Hematopoietic multipotent progenitor cell treated with erythropoietin and hydrocortisone succinate and interleukin-3 and kit ligand, for 4 days (in vitro differentiated cells): ENCODE results near the gene GUCA1C.

Experiments used
- DNase-seq: peaks from one replicate; pipeline ENCODE4 v3.0.0-alpha.2; 2015

GUCA1C gene

DNA sequence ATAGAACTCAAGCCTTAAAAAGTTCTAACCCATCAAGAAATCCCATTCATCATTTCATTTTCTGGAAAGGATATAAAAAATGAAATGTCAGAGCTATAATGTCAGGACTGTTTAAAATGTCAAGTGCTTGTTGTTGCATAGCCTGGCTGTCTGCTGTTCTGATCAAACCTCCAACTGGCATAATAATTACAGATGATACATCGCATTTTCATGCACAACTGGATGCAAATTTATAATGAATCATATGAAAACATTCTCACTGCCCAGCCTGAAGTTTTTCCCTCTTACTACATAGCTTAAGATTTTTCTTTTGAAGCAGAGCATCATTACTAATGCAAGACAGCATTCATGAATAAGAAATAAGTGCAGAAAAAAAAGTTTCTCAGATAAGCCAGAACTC is 46.5 kb downstream of the GUCA1C start:
- DNase-seq, result no peak

DNA sequence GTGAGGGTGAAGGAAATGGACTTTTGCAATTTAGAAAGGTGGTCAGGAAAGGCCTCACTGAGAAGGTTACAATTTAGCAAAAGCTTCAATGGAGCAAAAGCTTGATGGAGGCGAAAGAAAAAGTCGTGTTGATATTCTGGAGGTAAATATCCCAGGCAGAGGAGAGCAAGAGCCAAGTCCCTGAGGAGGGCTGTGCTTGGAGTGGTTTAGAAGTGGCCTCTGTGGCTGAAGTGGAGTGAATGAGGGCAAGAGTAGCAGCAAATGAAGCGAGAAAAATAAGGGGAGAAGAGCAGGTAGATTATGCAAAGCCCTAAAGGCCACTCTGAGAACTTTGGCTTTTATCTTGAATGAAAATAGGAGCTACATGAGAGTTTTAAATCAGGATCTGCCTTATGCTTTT is 54.1 kb downstream of the GUCA1C start:
- no peak for DNase-seq

DNA sequence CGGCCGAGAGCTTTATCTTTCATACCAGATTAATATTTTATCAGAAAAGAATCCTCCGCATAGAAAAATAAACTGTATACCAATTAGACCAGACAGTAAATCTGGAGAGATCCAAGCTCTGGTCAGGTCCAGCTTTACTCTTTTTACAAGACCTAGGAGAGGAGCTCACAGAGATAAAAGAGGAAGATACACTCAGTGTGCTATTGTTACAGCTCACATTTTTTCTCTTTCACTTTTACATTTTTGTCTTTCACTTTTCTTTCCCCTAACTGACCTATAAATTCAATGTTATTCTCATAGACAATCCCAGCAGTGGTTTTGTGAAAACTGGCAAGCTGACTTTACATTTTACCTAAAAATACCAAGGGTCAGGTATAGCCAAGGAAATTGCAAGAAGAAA is 55.8 kb downstream of the GUCA1C start:
- DNase-seq, result no peak

DNA sequence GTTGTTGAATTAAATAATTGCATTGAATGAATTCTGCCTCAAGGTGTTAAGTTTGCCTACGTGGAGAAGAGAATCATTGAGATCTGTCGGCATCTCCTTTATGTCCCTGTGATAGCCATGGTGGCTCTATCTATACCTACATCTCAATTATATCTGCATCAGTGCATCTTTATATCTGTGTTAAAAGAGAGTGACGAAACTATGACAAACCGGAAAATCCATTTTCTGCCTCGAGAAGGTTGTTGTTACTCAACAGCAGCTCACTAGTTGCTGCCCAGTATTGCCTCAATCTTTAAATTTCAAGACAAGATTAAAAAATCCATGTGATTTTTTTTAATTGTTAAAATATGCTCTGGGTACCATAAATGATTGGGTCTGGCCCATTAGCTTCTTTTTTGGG is 58.7 kb downstream of the GUCA1C start:
- DNase-seq, result no peak

DNA sequence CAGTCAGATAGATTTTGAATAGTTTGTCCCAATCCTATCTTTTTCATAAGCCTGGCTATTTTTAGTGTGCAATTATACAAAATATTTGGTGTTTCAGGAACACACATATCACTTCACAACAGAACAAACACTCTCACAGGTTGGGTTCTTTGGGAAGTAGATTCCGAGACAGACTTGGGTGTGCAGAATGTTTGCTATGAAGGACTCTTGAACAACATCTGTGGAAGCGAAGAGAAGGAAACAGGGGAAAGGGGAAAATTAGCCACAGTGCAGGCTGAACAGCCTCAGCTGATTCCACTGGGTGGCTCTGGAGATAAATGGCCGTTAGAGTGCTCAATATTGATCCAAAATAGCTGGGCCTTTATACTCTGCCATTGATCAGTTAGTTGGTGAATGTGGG is 61.8 kb downstream of the GUCA1C start:
- DNase-seq, result no peak

DNA sequence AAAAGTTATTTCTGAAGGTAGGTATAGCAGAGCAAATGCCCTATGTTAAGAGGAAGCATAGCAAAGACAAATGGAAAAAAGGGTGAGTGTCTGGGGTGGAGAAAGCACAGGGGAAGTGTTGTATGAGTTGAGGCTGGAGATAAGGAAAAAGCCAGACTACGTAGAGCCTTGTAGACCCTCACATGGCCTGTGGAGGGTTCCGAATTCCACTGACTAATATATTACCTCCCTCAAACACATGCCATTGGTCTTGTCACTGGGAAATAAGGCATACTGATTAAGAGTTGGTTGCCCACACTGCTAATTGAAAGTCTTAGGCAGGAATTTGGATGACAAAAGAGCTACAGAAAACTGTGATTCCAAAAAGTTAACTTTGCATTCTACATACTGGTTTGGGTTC is 65.9 kb downstream of the GUCA1C start:
- no peak for DNase-seq

DNA sequence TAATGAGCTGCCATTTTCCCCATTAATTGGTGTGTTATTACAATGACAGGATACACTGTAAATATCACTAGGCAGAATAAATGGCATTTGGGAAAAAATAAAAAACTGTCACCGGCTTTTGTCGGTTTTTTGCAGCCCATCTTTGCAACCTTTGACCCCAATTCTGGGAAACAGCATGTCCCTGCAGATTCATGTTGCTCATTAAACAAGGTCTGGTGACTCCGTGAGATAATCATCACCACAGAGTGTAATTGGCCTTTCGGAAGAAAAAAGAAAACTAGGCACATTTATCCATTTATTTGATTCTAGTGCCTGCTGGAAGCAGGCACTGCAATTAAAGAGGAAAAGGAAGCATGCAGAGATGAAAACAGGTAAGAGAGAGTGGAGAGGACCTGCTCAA is 66.6 kb downstream of the GUCA1C start:
- no peak for DNase-seq

DNA sequence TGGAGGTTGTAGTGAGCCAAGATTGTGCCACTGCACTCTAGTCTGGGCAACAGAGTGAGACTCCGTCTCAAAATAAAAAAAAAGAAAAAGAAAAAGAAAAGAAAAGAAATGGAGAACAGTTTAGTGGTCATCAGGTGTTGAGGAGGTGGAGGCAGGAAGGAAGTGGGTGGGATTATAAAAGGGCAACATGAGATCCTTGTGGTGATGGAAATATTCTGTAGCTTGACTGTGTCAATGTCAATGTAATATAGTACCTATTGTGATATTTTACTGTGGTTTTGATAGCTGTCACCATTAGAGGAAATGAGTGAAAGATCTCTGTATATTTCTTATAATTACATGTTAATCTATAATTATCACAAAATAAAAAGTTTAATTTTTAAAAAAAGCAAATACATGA is 70.3 kb downstream of the GUCA1C start:
- no peak for DNase-seq

DNA sequence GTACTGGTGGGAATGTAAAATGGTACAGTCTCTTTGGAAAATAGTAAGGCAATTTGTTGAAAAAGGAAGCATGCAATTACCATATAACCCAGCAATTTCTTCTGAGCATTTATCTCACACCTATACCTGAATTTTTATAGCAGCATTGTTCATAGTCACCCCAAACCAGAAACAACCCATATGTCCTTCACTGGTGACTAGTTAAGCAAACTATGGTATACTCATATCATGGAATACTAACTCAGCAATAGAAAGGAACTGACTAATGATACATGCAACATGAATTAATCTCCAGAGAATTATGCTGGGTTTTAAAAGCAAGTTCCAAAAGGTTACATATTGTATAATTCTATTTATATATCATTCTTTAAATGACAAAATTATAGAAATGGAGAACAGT is 70.9 kb downstream of the GUCA1C start:
- no peak for DNase-seq

DNA sequence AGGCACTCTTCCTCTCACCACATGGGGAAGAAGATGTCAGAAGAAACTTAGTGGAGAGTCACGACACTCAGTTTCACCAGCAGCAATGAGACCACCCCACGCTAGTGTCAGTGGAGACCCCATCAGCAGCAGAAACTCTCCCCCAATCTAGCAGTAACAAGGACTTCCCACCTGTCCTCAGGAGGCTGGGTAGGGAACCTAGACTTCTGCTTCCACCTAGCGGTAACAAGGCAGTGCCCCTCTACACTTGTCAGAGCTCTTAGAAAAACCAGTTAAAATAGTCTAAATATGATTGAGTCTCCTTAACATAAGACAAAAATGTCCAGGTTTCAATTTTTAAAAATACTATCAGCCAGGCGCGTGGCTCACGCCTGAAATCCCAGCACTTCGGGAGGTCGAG is 73.8 kb downstream of the GUCA1C start:
- DNase-seq, result no peak

DNA sequence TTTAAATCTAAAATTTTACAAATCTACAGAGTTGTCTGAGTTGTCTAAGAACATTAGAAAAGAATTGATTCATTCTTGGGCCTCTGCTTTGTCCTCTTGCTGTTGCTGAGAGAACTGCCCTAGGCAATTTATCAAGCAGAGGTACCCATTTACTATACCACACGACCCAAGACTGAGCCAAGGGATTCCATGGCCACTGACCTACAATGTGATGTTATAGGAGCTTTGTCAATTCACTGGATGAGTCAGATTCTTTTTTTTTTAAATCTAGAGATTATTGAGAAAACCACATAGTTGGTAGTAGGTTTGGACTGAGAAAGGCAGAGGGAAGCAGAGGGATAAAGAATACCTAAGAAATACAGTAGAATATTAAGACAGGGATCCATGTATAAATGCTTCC is 75.8 kb downstream of the GUCA1C start:
- DNase-seq, result no peak

DNA sequence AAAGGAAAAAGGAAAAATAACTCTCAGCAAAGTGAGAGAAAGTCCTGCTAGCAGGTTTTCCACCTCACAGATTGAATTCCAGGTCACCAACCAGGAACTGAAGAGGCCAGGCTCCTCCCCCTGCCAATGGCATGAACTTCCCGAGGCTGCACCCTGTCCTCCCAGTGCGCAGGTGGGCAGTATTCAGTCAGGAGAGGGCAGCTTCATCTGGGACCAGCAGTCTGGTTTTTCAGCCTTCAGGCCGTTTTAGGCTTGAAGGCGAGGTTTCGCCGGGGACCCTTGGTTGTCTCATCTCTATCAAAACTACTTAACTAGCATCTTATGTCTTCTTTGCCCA is 89.9 kb downstream of the GUCA1C start:
- no peak for DNase-seq

DNA sequence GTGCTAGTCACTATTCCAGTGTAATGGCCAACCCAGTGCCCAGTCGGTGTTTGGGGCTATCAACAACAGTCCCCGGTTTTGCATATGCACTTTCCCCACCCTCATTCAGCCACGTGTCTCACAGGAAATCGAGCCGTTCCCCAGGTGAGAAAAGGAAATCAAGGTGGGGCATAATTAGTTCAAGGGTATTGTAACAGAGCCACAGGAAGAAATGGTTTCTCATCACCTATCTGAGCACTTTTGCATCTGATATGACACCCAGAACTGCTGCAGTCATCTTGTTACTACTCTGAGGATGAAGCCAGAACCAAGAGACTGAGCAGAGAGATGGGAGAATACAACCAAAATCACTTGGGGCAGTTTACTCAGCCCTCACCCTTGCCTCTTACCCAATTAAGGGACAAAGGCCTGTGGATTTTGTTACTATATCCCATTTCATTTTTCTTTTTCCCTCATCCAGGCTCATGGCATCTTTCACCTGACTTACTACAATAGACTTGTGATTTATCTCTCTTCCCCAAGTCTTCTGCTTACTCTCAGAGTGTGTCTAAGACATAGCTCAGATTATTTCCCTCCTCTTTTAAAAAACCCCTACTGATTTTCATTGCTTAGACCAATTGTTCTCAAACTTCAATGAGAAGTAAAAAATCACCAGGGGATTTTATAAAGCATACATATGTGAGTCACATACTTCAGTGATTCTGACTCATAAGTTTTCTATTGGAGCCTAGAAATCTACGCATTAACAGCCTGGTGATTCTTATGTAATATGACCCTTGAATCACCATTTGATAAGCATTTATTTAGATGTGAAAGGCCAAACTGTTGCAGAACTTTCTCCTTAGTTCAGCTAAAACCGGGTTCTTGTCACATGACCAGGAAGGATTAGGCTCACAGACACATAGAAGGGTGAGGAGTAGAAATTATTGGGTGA is 90.5 kb downstream of the GUCA1C start:
- no peak for DNase-seq

DNA sequence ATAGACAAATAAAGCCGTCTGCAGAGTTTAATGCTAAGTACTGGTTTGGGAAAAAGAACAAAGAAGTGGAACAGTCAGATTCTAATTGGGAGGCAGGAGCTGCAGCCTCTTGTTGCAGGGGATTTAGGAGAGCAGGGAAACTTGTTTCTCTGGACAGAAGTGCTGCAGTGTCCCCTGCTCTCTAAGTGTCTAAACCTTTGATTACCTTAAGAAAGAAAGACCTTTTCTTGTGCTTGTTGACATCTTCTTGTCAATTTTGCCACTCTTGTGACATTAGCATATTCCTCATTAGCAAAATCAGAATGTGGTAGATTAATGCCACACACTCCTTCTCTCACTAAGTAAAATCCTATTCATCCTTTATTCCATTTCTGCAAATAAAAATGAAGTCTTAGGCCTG is 92.3 kb downstream of the GUCA1C start:
- DNase-seq, result no peak
